Astrocyte of the cerebellum (primary cell): ENCODE results near the gene DPH7.
"Not testable (repeated sequence)": the region's sequence is repeated elsewhere in the genome, so short reads cannot be mapped to it uniquely, and the experiment has no call there.

ENCODE experiments used
- DNase-seq: peaks from one replicate; pipeline ENCODE4 v3.0.0-alpha.2; 2011; ENCODE audit warnings: low read depth
- H3K4me3 ChIP-seq: 2 replicates; pipeline ENCODE4 v1.5.1; 2011; ENCODE audit warnings: mild to moderate bottlenecking, low read depth, low read length, moderate library complexity
- CTCF ChIP-seq: IDR thresholded peaks from 2 replicates; pipeline ENCODE4 v1.5.1; 2012; ENCODE audit warnings: low read length, low read depth, moderate library complexity, mild to moderate bottlenecking; ENCODE audit errors: missing control alignments
- in situ Hi-C: cut with HindIII; loops from 2 replicates; pipeline ENCODE4 v1.10.0; 2017; ENCODE audit warnings: low sequenced_read_pairs

DPH7 gene

GRCh38 chr9:137538058-137538457 is 40.7 kb downstream of the DPH7 start:
- no peak for DNase-seq
- TF ChIP-seq CTCF = no peak
- in situ Hi-C loops = no loop called here
- no peak overlapping the region for H3K4me3 ChIP-seq

- DNase-seq, H3K4me3 ChIP-seq, in situ Hi-C loops: not testable (repeated sequence)
Measured at GRCh38 chr9:137536594-137537131, 42.1 kb downstream of the DPH7 start.

GRCh38 chr9:137535120-137535428 is 43.7 kb downstream of the DPH7 start:
- no peak for DNase-seq
- H3K4me3 ChIP-seq = no peak overlapping the region
- in situ Hi-C loops = no loop called here
- no peak for TF ChIP-seq CTCF

- peak; percentile 39 for DNase-seq
- peak; percentile 77 for TF ChIP-seq CTCF
- in situ Hi-C loops = no loop called here
- H3K4me3 ChIP-seq = no peak overlapping the region
Measured at GRCh38 chr9:137534256-137535119, 44.2 kb downstream of the DPH7 start.

GRCh38 chr9:137532891-137533468 is 45.7 kb downstream of the DPH7 start:
- H3K4me3 ChIP-seq, in situ Hi-C loops, DNase-seq: not testable (repeated sequence)

- in situ Hi-C loops = no loop called here
- no peak overlapping the region for H3K4me3 ChIP-seq
- no peak for TF ChIP-seq CTCF
- DNase-seq = no peak
Measured at GRCh38 chr9:137531099-137531765, 47.5 kb downstream of the DPH7 start.

- in situ Hi-C loops = no loop called here
- DNase-seq = no peak
Measured at GRCh38 chr9:137530331-137530730, 48.4 kb downstream of the DPH7 start.

More at GRCh38 chr9:137530331-137530730, 48.4 kb downstream of the DPH7 start:
- no peak overlapping the region for H3K4me3 ChIP-seq
- no peak for TF ChIP-seq CTCF
